Right lobe of liver (tissue), 6 donors: ENCODE data around the gene GALNT17. TPM values are rescaled to one million over a fixed set of nuclear protein-coding genes. Genes with fewer than 3 reads are reported as not detected.
A peak's percentile ranks its signal among the peaks of the same experiment; 100 is the strongest.
"Not testable (repeated sequence)": the region's sequence is repeated elsewhere in the genome, so short reads cannot be mapped to it uniquely, and the experiment has no call there.

Source experiments
- ATAC-seq, 4 donors: fragments of 200-7000 bp; cut with Tn5 transposase; one replicate each; pipeline ENCODE4 v1.9.1; 2020; ENCODE audit warnings: mild to moderate bottlenecking in 4 of 4, moderate library complexity in 4 of 4
- DNase-seq, 3 donors: peaks; one replicate each; pipeline ENCODE4 v3.0.0-alpha.2; 2020
- H3K27ac ChIP-seq, 3 donors: fragments of 200-600 bp; one replicate each; pipeline ENCODE4 v1.8.0; 2022
- H3K27me3 ChIP-seq, 2 donors: fragments of 200-600 bp; one replicate each; pipeline ENCODE4 v1.8.0; 2022
- H3K36me3 ChIP-seq, 4 donors: fragments of 200-600 bp; sonication (generic) in 1 of 4; one replicate each; pipeline versions ENCODE4 v1.5.1 to v1.8.0; 2017 to 2022; ENCODE audit warnings: control low read depth in 1 of 4
- H3K4me1 ChIP-seq, 4 donors: fragments of 200-600 bp; sonication (generic) in 1 of 4; one replicate each; pipeline versions ENCODE4 v1.5.1 to v1.8.0; 2017 to 2022; ENCODE audit warnings: control low read depth in 1 of 4
- H3K4me3 ChIP-seq, 3 donors: fragments of 200-600 bp; one replicate each; pipeline ENCODE4 v1.8.0; 2022
- H3K9me3 ChIP-seq, 4 donors: fragments of 200-600 bp; sonication (generic) in 1 of 4; one replicate each; pipeline versions ENCODE4 v1.5.1 to v1.8.0; 2017 to 2022; ENCODE audit warnings: control low read depth in 1 of 4
- POLR2A ChIP-seq: fragments of 450-650 bp; IDR thresholded peaks from one replicate; pipeline ENCODE4 v1.6.1; 2017; ENCODE audit warnings: antibody characterized with exemption, mild to moderate bottlenecking
- WGBS: methylation state at CpG from one replicate; pipeline ENCODE4 v1.1.6; 2018; ENCODE audit warnings: low coverage, low lambda C conversion rate; ENCODE audit not compliant: insufficient coverage; ENCODE audit errors: missing lambda C conversion rate; 5-methylcytosine and 5-hydroxymethylcytosine counted together
- intact Hi-C, 2 donors: fragments of 100-400 bp; cut with DNase I; formaldehyde crosslinking; loops; one replicate each; pipeline versions ENCODE4 v1.11.2 to v1.14.1; 2022
- total RNA-seq, 6 experiments: library from RNA; depleted of rRNA in 2 of 6; stranded (reverse); fragments of >200 nt in 2 of 6; fragmentation: NEBNext Ultra II Directional in 3 of 6; extraction: Animal tissue kit (Norgen Biotek cat#: 25700) in 3 of 6; gene quantifications; one replicate each; pipeline versions ENCODE4 v1.1.0 to v1.2.4, GENCODE V29; 2016 to 2023
- TF ChIP-seq, protein P1 (sequence below), 4 donors: fragments of 200-600 bp in 3 of 4; fragments of 450-650 bp in 1 of 4; IDR thresholded peaks; one replicate each; pipeline versions ENCODE4 v1.5.1 to v1.8.0; 2016 to 2022; ENCODE audit warnings: antibody characterized with exemption in 4 of 4, mild to moderate bottlenecking in 2 of 4
- donor health status: DM: no; HTN: yes; CAD: no.
- donor health status: DM: no; HTN: no; CAD: no.
- donor health status: DM: no; HTN: no; CAD: no.
- donor health status: DM: no; HTN: yes; CAD: no.
- donor health status: DM: no; HTN: yes; CAD: no.

Gene GALNT17
- total RNA-seq, 6 experiments from 2014 or later: 0.06 to 0.31 (median 0.10) TPM

DNA sequence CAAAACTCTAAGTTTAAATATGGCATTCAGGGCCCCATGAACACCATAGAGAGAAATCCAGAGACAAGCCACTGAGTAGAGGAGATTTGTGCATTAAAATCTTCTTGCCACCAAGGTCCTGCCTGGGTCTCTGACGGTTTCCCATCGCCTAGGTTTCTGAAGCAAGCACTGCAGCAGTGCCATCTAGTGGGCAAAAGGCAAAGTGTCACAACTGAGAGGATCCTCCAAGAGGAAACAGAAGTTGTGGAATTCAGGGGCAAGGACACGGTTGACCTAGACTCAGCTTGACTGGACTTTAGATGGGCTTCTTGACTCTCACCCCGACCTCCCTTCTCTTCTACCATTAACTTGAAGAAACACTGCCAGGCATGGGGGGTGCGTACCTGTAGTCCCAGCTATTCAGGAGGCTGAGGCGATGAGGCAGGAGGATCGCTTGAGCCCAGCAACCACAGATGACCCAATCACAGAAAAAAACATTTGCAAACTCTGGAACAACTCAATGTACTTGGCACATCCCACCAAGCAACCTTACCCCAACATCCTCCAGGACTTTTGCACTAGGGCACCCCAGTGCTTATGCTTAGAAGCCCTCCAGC is 604.1 kb downstream of the GALNT17 start:
- Histone ChIP-seq H3K27ac (no peak overlapping the region), H3K9me3 (no peaks in the 10 kb centered on the region), H3K36me3 (no peaks in the 10 kb centered on the region), H3K27me3 (peaks cover 0 to 4% of the 10 kb centered on the region in 2 donors), H3K4me3 (no peak overlapping the region), H3K4me1 (peaks cover 0 to 5% (median 0%) of the 10 kb centered on the region in 4 donors)
- TF ChIP-seq POLR2A: no peak
- TF ChIP-seq, protein P1, sequence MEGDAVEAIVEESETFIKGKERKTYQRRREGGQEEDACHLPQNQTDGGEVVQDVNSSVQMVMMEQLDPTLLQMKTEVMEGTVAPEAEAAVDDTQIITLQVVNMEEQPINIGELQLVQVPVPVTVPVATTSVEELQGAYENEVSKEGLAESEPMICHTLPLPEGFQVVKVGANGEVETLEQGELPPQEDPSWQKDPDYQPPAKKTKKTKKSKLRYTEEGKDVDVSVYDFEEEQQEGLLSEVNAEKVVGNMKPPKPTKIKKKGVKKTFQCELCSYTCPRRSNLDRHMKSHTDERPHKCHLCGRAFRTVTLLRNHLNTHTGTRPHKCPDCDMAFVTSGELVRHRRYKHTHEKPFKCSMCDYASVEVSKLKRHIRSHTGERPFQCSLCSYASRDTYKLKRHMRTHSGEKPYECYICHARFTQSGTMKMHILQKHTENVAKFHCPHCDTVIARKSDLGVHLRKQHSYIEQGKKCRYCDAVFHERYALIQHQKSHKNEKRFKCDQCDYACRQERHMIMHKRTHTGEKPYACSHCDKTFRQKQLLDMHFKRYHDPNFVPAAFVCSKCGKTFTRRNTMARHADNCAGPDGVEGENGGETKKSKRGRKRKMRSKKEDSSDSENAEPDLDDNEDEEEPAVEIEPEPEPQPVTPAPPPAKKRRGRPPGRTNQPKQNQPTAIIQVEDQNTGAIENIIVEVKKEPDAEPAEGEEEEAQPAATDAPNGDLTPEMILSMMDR (IDR thresholded peaks at IDR 0.05): peak; percentile 67 to 88 (median 88)
- intact Hi-C loops: loop anchor here in 1 of 2 donors (10.0 kb wide), 2 partner anchors 871 to 911 kb away; no protein-coding TSS in a partner anchor
- 0% methylated on average over 3 of the region's 7 CpGs for WGBS
- peak in 2 of 3 donors; percentile 49 to 66 for DNase-seq
- ATAC-seq: peak; percentile 82 to 89 (median 84)

DNA sequence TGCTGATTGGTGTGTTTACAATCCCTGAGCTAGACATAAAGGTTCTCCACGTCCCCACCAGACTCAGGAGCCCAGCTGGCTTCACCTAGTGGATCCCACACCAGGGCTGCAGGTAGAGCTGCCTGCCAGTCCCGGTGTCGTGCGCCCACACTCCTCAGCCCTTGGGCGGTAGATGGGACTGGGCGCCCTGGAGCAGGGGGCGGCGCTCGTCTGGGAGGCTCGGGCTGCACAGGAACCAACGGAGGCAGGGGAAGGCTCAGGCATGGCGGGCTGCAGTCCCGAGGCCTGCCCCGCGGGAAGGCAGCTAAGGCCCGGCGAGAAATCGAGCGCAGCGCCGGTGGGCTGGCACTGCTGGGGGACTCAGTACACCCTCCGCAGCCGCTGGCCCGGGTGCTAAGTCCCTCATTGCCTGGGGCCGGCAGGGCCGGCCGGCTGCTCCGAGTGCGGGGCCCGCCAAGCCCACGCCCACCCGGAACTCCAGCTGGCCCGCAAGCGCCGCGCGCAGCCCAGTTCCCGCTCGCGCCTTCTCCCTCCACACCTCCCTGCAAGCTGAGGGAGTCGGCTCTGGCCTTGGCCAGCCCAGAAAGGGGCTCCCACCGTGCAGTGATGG is 606.1 kb downstream of the GALNT17 start:
- not testable (repeated sequence) for ATAC-seq, H3K9me3 ChIP-seq, DNase-seq, H3K4me3 ChIP-seq, H3K27me3 ChIP-seq, H3K27ac ChIP-seq, H3K4me1 ChIP-seq, H3K36me3 ChIP-seq
- WGBS: 67% methylated on average over 3 of the region's 42 CpGs
- intact Hi-C loops: loop anchor here in 1 of 2 donors (10.0 kb wide), 2 partner anchors 873 to 913 kb away; no protein-coding TSS in a partner anchor

DNA sequence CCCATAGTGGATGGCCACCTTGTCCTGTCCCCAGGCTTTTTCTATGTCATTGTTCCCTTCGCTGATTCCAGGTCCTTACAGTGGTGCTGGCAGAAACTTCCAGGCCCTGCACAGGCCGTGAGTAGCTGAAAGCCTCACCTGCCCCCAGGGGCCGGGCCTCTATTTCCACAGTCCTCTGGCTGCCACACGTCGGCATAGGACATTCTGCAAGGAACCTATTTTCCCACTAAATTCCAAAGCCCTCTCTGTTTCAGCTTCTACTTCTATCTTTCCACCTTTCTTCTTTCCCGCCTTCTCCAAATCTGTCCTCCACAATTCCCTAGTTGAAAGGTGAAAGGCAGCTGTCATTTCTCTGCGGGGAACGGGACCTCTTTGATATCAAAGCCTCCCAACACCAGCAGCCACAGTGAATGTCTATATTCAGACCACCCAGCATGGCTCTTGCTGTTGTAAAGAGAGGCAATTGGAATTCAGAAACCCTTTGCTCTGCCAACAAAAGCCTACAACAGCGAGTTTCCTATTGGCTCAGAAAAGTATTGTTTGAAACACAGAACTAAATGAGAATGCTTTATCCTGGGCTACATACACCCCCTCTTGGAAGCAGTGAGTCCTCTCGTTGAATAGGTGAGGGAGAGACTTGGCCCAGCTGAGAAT is 607.7 kb downstream of the GALNT17 start:
- no peaks in the 10 kb centered on the region for H3K9me3 ChIP-seq
- TF ChIP-seq, protein P1 (IDR thresholded peaks at IDR 0.05): no peak
- TF ChIP-seq POLR2A: no peak
- WGBS: 53% methylated on average over 6 of the region's 10 CpGs
- DNase-seq: no peak
- no peak for ATAC-seq
- no peaks in the 10 kb centered on the region for H3K4me1 ChIP-seq
- H3K36me3 ChIP-seq: no peaks in the 10 kb centered on the region
- H3K27ac ChIP-seq: no peak overlapping the region
- intact Hi-C loops: loop anchor here in 1 of 2 donors (10.0 kb wide), 2 partner anchors 875 to 915 kb away; no protein-coding TSS in a partner anchor
- no peak overlapping the region for H3K4me3 ChIP-seq
- H3K27me3 ChIP-seq: no peaks in the 10 kb centered on the region

DNA sequence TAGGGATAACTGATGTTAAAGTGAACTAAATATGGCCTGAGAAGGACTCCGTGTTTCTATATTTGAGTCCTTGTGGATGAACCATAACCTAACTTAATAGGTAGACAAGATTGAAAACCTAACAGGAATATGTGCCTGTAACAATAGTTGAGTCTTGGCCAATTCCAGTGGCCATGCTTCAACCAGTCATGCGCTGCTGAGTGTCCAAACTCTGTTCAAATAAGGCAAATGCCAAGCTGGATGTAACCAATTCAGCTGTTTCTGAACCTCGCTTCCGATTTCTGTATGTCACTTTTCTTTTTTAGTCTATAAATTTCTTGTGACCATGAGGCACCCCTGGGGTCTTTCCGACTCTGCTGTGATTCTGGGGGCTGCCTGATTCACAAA is 608.2 kb downstream of the GALNT17 start:
- Histone ChIP-seq H3K4me1 (no peaks in the 10 kb centered on the region), H3K27ac (no peak overlapping the region), H3K27me3 (no peaks in the 10 kb centered on the region), H3K4me3 (no peak overlapping the region), H3K36me3 (no peaks in the 10 kb centered on the region), H3K9me3 (no peaks in the 10 kb centered on the region)
- 63% methylated on average over 5 of the region's 5 CpGs for WGBS
- intact Hi-C loops: no loop called here
- no peak for DNase-seq
- no peak for ATAC-seq
- TF ChIP-seq, protein P1 (IDR thresholded peaks at IDR 0.05): no peak
- no peak for TF ChIP-seq POLR2A

DNA sequence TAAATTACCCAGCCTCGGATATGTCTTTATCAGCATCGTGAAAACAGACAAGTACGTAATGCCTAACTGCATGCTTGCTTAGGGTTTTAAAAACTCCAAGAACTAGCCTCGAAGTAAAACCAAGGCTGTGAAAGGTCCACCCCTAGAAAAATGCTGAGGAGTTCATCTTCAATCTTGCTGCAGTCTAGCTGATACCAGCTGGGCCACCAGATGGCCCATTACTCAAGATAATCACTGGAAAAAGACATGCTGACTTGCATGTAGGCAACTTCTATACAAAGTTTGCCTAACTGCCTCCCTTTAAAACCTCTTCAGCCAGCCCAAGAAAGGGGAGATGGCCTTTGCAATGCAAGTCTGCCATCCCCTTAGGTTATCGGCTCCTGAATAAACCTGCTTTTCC is 614.1 kb downstream of the GALNT17 start:
- 83% methylated on average over 4 of the region's 5 CpGs for WGBS
- TF ChIP-seq, protein P1 (IDR thresholded peaks at IDR 0.05): no peak
- TF ChIP-seq POLR2A: no peak
- Histone ChIP-seq H3K27me3 (no peaks in the 10 kb centered on the region), H3K9me3 (no peaks in the 10 kb centered on the region), H3K27ac (no peak overlapping the region), H3K4me3 (no peak overlapping the region), H3K4me1 (no peaks in the 10 kb centered on the region), H3K36me3 (no peaks in the 10 kb centered on the region)
- intact Hi-C loops: no loop called here
- ATAC-seq (no peak), DNase-seq (no peak)
